Right lobe of liver (tissue), 6 donors: Measurements from ENCODE around the gene ODF2. TPM values are rescaled to one million over a fixed set of nuclear protein-coding genes. Genes with fewer than 3 reads are reported as not detected.

ENCODE experiments used
- ATAC-seq, 4 donors: fragments of 200-7000 bp; cut with Tn5 transposase; one replicate each; pipeline ENCODE4 v1.9.1; 2020; ENCODE audit warnings: mild to moderate bottlenecking in 4 of 4, moderate library complexity in 4 of 4
- DNase-seq, 3 donors: peaks; one replicate each; pipeline ENCODE4 v3.0.0-alpha.2; 2020
- H3K27ac ChIP-seq, 3 donors: fragments of 200-600 bp; one replicate each; pipeline ENCODE4 v1.8.0; 2022
- H3K27me3 ChIP-seq, 2 donors: fragments of 200-600 bp; one replicate each; pipeline ENCODE4 v1.8.0; 2022
- H3K36me3 ChIP-seq, 4 donors: fragments of 200-600 bp; sonication (generic) in 1 of 4; one replicate each; pipeline versions ENCODE4 v1.5.1 to v1.8.0; 2017 to 2022; ENCODE audit warnings: control low read depth in 1 of 4
- H3K4me1 ChIP-seq, 4 donors: fragments of 200-600 bp; sonication (generic) in 1 of 4; one replicate each; pipeline versions ENCODE4 v1.5.1 to v1.8.0; 2017 to 2022; ENCODE audit warnings: control low read depth in 1 of 4
- H3K4me3 ChIP-seq, 3 donors: fragments of 200-600 bp; one replicate each; pipeline ENCODE4 v1.8.0; 2022
- H3K9me3 ChIP-seq, 4 donors: fragments of 200-600 bp; sonication (generic) in 1 of 4; one replicate each; pipeline versions ENCODE4 v1.5.1 to v1.8.0; 2017 to 2022; ENCODE audit warnings: control low read depth in 1 of 4
- POLR2A ChIP-seq: fragments of 450-650 bp; IDR thresholded peaks from one replicate; pipeline ENCODE4 v1.6.1; 2017; ENCODE audit warnings: antibody characterized with exemption, mild to moderate bottlenecking
- WGBS: methylation state at CpG from one replicate; pipeline ENCODE4 v1.1.6; 2018; ENCODE audit warnings: low coverage, low lambda C conversion rate; ENCODE audit not compliant: insufficient coverage; ENCODE audit errors: missing lambda C conversion rate; 5-methylcytosine and 5-hydroxymethylcytosine counted together
- intact Hi-C, 2 donors: fragments of 100-400 bp; cut with DNase I; formaldehyde crosslinking; loops; one replicate each; pipeline versions ENCODE4 v1.11.2 to v1.14.1; 2022
- total RNA-seq, 6 experiments: library from RNA; depleted of rRNA in 2 of 6; stranded (reverse); fragments of >200 nt in 2 of 6; fragmentation: NEBNext Ultra II Directional in 3 of 6; extraction: Animal tissue kit (Norgen Biotek cat#: 25700) in 3 of 6; gene quantifications; one replicate each; pipeline versions ENCODE4 v1.1.0 to v1.2.4, GENCODE V29; 2016 to 2023
- TF ChIP-seq, protein P1 (sequence below), 4 donors: fragments of 200-600 bp in 3 of 4; fragments of 450-650 bp in 1 of 4; IDR thresholded peaks; one replicate each; pipeline versions ENCODE4 v1.5.1 to v1.8.0; 2016 to 2022; ENCODE audit warnings: antibody characterized with exemption in 4 of 4, mild to moderate bottlenecking in 2 of 4
- donor health status: DM: no; HTN: yes; CAD: no.
- donor health status: DM: no; HTN: no; CAD: no.
- donor health status: DM: no; HTN: no; CAD: no.
- donor health status: DM: no; HTN: yes; CAD: no.
- donor health status: DM: no; HTN: yes; CAD: no.

ODF2 gene
- total RNA-seq, 6 experiments from 2014 or later: 5.5 to 17.1 (median 10.8) TPM

DNA sequence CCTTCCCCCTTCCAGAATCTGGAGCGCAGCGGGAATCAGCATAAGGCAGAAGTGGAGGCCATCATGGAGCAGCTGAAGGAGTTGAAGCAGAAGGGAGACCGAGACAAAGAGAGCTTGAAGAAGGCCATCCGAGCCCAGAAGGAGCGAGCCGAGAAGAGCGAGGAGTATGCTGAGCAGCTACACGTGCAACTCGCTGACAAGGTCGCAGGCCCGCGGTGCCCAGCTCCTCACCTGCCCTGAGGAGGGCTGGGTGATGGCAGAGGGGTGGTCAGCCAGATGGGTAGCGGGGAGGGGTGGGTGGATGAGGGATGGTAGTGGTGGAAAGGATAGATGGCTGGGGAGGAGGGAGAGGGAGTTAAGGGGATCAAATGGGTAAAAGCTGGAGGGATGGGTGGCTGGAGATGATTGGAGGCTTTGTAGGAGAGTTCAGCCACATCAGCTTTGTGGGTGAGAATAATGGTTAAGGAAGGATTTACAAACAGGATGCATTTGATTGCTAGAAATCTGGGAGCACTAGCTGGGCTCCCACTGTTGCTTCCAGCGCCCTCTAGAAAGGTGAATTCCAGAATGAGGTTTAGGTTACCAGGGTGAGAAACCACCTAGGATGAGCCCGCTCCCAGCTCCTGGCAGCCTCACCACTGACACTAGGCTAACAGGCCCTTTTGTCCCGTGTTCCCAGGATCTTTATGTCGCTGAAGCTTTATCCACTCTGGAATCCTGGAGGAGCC, 29.0 kb downstream of the ODF2 start:
- Histone ChIP-seq H3K9me3 (no peaks in the 10 kb centered on the region), H3K27me3 (no peaks in the 10 kb centered on the region), H3K4me3 (no peak overlapping the region), H3K27ac (no peak overlapping the region), H3K4me1 (no peaks in the 10 kb centered on the region), H3K36me3 (peaks cover 0 to 14% (median 1%) of the 10 kb centered on the region in 4 donors)
- DNase-seq: no peak
- WGBS: 89% methylated on average over 7 of the region's 17 CpGs
- TF ChIP-seq, protein P1, sequence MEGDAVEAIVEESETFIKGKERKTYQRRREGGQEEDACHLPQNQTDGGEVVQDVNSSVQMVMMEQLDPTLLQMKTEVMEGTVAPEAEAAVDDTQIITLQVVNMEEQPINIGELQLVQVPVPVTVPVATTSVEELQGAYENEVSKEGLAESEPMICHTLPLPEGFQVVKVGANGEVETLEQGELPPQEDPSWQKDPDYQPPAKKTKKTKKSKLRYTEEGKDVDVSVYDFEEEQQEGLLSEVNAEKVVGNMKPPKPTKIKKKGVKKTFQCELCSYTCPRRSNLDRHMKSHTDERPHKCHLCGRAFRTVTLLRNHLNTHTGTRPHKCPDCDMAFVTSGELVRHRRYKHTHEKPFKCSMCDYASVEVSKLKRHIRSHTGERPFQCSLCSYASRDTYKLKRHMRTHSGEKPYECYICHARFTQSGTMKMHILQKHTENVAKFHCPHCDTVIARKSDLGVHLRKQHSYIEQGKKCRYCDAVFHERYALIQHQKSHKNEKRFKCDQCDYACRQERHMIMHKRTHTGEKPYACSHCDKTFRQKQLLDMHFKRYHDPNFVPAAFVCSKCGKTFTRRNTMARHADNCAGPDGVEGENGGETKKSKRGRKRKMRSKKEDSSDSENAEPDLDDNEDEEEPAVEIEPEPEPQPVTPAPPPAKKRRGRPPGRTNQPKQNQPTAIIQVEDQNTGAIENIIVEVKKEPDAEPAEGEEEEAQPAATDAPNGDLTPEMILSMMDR (IDR thresholded peaks at IDR 0.05): no peak
- no peak for TF ChIP-seq POLR2A
- ATAC-seq: no peak
- intact Hi-C loops: no loop called here

DNA sequence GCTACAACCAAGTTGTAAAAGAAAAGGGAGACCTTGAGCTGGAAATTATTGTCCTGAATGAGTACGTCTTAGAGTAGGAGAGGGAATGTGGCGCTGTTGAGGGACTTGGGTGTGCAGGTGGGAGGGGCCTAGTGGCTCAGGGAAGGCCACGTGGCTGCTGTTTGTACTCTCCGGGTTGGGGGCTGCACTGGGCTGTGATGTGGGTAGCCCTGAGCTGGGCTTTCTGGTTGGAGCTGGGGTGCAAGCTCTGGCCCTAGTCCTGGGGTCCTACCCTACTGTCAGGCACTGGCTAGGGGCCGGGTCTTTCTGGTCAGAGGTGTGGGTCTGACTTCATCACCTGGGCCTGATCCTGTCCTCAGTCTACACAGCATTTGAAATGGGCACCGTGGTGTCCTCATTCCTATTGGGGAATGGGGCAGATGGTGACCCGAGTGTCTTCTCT, 29.6 kb downstream of the ODF2 start:
- Histone ChIP-seq H3K36me3 (peaks cover 0 to 14% (median 1%) of the 10 kb centered on the region in 4 donors), H3K4me3 (no peak overlapping the region), H3K9me3 (no peaks in the 10 kb centered on the region), H3K27ac (no peak overlapping the region), H3K4me1 (no peaks in the 10 kb centered on the region), H3K27me3 (no peaks in the 10 kb centered on the region)
- intact Hi-C loops: no loop called here
- WGBS: 94% methylated on average over 3 of the region's 7 CpGs
- ATAC-seq (peak in 1 of 4 donors; percentile 39), DNase-seq (no peak)
- TF ChIP-seq, protein P1 (IDR thresholded peaks at IDR 0.05): no peak
- TF ChIP-seq POLR2A: no peak

DNA sequence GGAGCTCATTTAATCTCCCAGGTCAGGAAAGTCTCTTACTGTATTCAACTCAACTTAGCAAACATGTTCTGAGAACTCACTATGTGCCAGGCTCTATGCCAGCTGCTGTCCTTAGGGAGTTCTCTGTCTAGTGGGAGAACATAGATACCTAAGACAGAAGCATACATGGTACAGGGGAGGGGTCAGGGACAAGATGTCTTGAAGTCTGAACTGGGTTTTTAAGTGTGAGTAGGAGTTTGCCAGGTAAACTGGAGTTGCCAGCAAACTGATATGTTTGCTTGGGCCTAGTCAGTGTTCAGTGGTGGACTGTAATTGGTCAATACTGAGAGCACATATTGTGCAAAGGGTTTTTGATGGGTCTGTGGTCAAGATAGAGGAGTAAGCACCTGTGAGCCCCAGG, 30.4 kb downstream of the ODF2 start:
- no peaks in the 10 kb centered on the region for H3K27me3 ChIP-seq
- no peak overlapping the region for H3K27ac ChIP-seq
- ATAC-seq (no peak), DNase-seq (no peak)
- no peaks in the 10 kb centered on the region for H3K9me3 ChIP-seq
- no peak overlapping the region for H3K4me3 ChIP-seq
- H3K4me1 ChIP-seq: no peaks in the 10 kb centered on the region
- TF ChIP-seq, protein P1 (IDR thresholded peaks at IDR 0.05): no peak
- TF ChIP-seq POLR2A: no peak
- H3K36me3 ChIP-seq: peaks cover 0 to 14% (median 1%) of the 10 kb centered on the region in 4 donors
- intact Hi-C loops: no loop called here

DNA sequence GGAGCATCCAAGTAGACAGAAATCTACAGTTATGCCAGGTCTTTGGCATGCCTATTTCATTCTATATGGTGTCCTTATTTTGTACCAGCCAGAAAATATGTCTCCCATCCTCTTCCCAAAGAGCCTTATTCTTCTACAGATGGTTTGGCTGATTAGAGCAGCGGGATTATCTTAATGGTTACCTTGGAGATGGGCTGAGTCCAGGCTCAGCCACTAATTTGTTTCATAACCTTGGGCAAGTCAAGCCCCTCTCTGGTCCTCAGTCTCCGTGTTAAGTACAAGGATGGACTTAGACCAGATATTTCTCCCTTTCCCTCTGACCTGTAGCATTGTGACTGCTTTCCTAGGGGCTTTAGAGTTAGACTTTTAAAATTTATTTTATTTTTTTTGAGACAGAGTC, 37.6 kb downstream of the ODF2 start:
- no peak overlapping the region for H3K4me3 ChIP-seq
- H3K27ac ChIP-seq: no peak overlapping the region
- intact Hi-C loops: loop anchor here in 1 of 2 donors (10.0 kb wide), 1 partner anchor 141 kb away; no protein-coding TSS in a partner anchor
- no peaks in the 10 kb centered on the region for H3K27me3 ChIP-seq
- no peaks in the 10 kb centered on the region for H3K9me3 ChIP-seq
- peaks cover 0 to 28% (median 16%) of the 10 kb centered on the region in 4 donors for H3K4me1 ChIP-seq
- peaks cover 0 to 6% (median 0%) of the 10 kb centered on the region in 4 donors for H3K36me3 ChIP-seq
- TF ChIP-seq POLR2A: no peak
- TF ChIP-seq, protein P1 (IDR thresholded peaks at IDR 0.05): no peak
- WGBS: 86% methylated on average over 1 of the region's 2 CpGs
- no peak for DNase-seq
- no peak for ATAC-seq
